K562 (cell line): ENCODE measurements around the gene PRSS48.
"Not testable (repeated sequence)": the region's sequence is repeated elsewhere in the genome, so short reads cannot be mapped to it uniquely, and the experiment has no call there.

Source experiments
- CHD2 ChIP-seq: IDR thresholded peaks from 2 replicates; pipeline ENCODE4 v1.6.1; 2011; ENCODE audit warnings: low read depth, low read length
- NR2C1 ChIP-seq, 2 experiments: fragments of 450-650 bp; IDR thresholded peaks; 2 replicates each; pipeline ENCODE4 v1.6.1; 2017; ENCODE audit warnings: mild to moderate bottlenecking in 2 of 2, antibody characterized with exemption in 1 of 2, inconsistent platforms in 1 of 2, missing compliant biosample characterization in 1 of 2, missing genetic modification characterization in 1 of 2
- SMC3 ChIP-seq: conservative IDR thresholded peaks from 2 replicates; pipeline ENCODE4 v1.6.1; 2011; ENCODE audit warnings: low read depth, low read length, improper control_type of control experiment; ENCODE audit not compliant: insufficient read depth
- ZBED1 ChIP-seq: IDR thresholded peaks from 2 replicates; pipeline ENCODE4 v1.6.1; 2014
- ZNF124 ChIP-seq: sonication (generic); formaldehyde crosslinking; IDR thresholded peaks from 2 replicates; pipeline ENCODE4 v1.8.1; 2022; ENCODE audit warnings: missing genetic modification reagents
- TF ChIP-seq, protein P1 (sequence below): sonication (generic); formaldehyde crosslinking; IDR thresholded peaks from 2 replicates; pipeline ENCODE4 v1.8.0; 2022; ENCODE audit warnings: mild to moderate bottlenecking, low read depth, missing genetic modification reagents

GRCh38 chr4:151255226-151255625, 21.7 kb upstream of the PRSS48 start:
- not testable (repeated sequence) for TF ChIP-seq ZNF124; SMC3; NR2C1 (IDR thresholded peaks at IDR 0.05); NR2C1 (tag; IDR thresholded peaks at IDR 0.05); CHD2; ZBED1
- TF ChIP-seq, protein P1, sequence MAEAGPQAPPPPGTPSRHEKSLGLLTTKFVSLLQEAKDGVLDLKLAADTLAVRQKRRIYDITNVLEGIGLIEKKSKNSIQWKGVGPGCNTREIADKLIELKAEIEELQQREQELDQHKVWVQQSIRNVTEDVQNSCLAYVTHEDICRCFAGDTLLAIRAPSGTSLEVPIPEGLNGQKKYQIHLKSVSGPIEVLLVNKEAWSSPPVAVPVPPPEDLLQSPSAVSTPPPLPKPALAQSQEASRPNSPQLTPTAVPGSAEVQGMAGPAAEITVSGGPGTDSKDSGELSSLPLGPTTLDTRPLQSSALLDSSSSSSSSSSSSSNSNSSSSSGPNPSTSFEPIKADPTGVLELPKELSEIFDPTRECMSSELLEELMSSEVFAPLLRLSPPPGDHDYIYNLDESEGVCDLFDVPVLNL (CRISPR knock-in tag) = not testable (repeated sequence)
